Fibroblast of lung (primary cell): ENCODE results near the gene BRINP3. TPM values are rescaled to one million over a fixed set of nuclear protein-coding genes. Genes with fewer than 3 reads are reported as not detected.
A peak's percentile ranks its signal among the peaks of the same experiment; 100 is the strongest.

Source experiments
- DNase-seq, 2 donors: peaks; one replicate each; pipeline versions ENCODE4 v3.0.0 to v3.0.0-alpha.2; 2010; ENCODE audit warnings: low read depth in 2 of 2
- H2AFZ ChIP-seq: 2 replicates; pipeline ENCODE4 v1.5.1; 2012; ENCODE audit warnings: low read length, control low read depth, inconsistent platforms
- H3K27ac ChIP-seq: 2 replicates; pipeline ENCODE4 v1.5.1; 2011; ENCODE audit warnings: low read length, control low read depth; ENCODE audit not compliant: insufficient read depth
- H3K27me3 ChIP-seq: 2 replicates; pipeline ENCODE4 v1.5.1; 2011; ENCODE audit warnings: mild to moderate bottlenecking, low read length; ENCODE audit not compliant: control insufficient read depth, insufficient read depth
- H3K36me3 ChIP-seq: 2 replicates; pipeline ENCODE4 v1.5.1; 2011; ENCODE audit warnings: low read length; ENCODE audit not compliant: control insufficient read depth, insufficient read depth
- H3K4me1 ChIP-seq: 2 replicates; pipeline ENCODE4 v1.5.1; 2011; ENCODE audit warnings: low read length; ENCODE audit not compliant: control insufficient read depth, insufficient read depth; ENCODE audit errors: extremely low read depth
- H3K4me2 ChIP-seq: 2 replicates; pipeline ENCODE4 v1.5.1; 2011; ENCODE audit warnings: low read length, control low read depth; ENCODE audit not compliant: insufficient read depth; ENCODE audit errors: extremely low read depth
- H3K4me3 ChIP-seq, 4 experiments: fragments of 200-600 bp in 1 of 4; sonication (generic) in 1 of 4; replicated peaks in 1 of 4; 2 replicates each; pipeline ENCODE4 v1.5.1; 2011 to 2016; ENCODE audit warnings: low read length in 4 of 4, low read depth in 3 of 4, mild to moderate bottlenecking in 3 of 4, control low read depth in 2 of 4, inconsistent platforms in 1 of 4, mixed read lengths in 1 of 4; ENCODE audit not compliant: insufficient read depth in 1 of 4; ENCODE audit errors: control extremely low read depth in 1 of 4
- H3K79me2 ChIP-seq: 2 replicates; pipeline ENCODE4 v1.5.1; 2012; ENCODE audit warnings: mild to moderate bottlenecking, low read length, inconsistent platforms; ENCODE audit not compliant: control insufficient read depth, insufficient read depth
- H3K9ac ChIP-seq: 2 replicates; pipeline ENCODE4 v1.5.1; 2011; ENCODE audit warnings: mild to moderate bottlenecking, low read length, control low read depth; ENCODE audit not compliant: insufficient read depth
- H3K9me3 ChIP-seq: 2 replicates; pipeline ENCODE4 v1.5.1; 2012; ENCODE audit warnings: low read depth, low read length; ENCODE audit not compliant: control insufficient read depth, insufficient read depth
- H4K20me1 ChIP-seq: 2 replicates; pipeline ENCODE4 v1.5.1; 2011; ENCODE audit warnings: low read length; ENCODE audit not compliant: control insufficient read depth, insufficient read depth; ENCODE audit errors: extremely low read depth
- EZH2 ChIP-seq: IDR thresholded peaks from 2 replicates; pipeline ENCODE4 v1.5.1; 2012; ENCODE audit warnings: low read length, control low read depth, mild to moderate bottlenecking; ENCODE audit errors: missing control alignments
- polyA plus RNA-seq, 2 donors: library from polyadenylated mRNA; depleted of rRNA in 1 of 2; stranded (reverse) in 1 of 2; unstranded in 1 of 2; fragments of >200 nt; gene quantifications; 2 replicates each; pipeline ENCODE4 v1.2.1, GENCODE V29; 2011 to 2012; ENCODE audit warnings: missing spikeins in 1 of 2
- total RNA-seq: library from RNA; depleted of rRNA; stranded (reverse); fragments of >200 nt; gene quantifications from 2 replicates; pipeline ENCODE4 v1.2.1, GENCODE V29; 2014
- TF ChIP-seq, protein P1 (sequence below), 2 donors: IDR thresholded peaks in 1 of 2; conservative IDR thresholded peaks in 1 of 2; 1 replicate in 1 of 2; 2 replicates in 1 of 2; pipeline ENCODE4 v1.5.1; 2011 to 2012; ENCODE audit warnings: low read length in 2 of 2, control low read depth in 1 of 2, inconsistent platforms in 1 of 2, low read depth in 1 of 2, mild to moderate bottlenecking in 1 of 2

BRINP3 gene
- total and polyA plus RNA-seq, 2 donors (not counting 1 experiment from before 2014, with no cell fraction given), result 0.26 to 18.8 TPM

DNA sequence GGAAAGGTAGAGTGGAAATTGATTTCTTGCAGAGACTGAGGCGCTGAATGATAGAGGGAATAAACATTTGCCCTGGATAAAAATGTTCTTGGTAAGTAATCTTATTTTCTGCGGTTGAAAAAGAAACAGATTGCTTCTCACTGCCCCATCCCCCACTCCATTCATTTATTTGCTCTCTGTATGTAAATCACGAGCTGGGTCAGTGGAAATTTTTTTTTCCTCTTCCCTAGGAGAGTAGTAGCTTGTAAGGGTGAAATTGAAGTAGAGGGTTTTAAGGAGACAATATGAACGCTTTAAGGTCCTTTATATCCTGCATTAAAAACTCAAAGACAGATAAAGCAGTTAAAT, 1.4 kb upstream of the BRINP3 start:
- no peak overlapping the region for H3K9ac ChIP-seq
- no peaks in the 10 kb centered on the region for H3K36me3 ChIP-seq
- H3K4me1 ChIP-seq, result no peaks in the 10 kb centered on the region
- H3K4me2 ChIP-seq, result peak overlapping the region; percentile 69
- H3K4me3 ChIP-seq, result peak overlapping the region; percentile 11 to 88 (median 54)
- no peaks in the 10 kb centered on the region for H4K20me1 ChIP-seq
- H2AFZ ChIP-seq, result no peak overlapping the region
- TF ChIP-seq, protein P1, sequence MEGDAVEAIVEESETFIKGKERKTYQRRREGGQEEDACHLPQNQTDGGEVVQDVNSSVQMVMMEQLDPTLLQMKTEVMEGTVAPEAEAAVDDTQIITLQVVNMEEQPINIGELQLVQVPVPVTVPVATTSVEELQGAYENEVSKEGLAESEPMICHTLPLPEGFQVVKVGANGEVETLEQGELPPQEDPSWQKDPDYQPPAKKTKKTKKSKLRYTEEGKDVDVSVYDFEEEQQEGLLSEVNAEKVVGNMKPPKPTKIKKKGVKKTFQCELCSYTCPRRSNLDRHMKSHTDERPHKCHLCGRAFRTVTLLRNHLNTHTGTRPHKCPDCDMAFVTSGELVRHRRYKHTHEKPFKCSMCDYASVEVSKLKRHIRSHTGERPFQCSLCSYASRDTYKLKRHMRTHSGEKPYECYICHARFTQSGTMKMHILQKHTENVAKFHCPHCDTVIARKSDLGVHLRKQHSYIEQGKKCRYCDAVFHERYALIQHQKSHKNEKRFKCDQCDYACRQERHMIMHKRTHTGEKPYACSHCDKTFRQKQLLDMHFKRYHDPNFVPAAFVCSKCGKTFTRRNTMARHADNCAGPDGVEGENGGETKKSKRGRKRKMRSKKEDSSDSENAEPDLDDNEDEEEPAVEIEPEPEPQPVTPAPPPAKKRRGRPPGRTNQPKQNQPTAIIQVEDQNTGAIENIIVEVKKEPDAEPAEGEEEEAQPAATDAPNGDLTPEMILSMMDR (conservative IDR thresholded peaks at IDR 0.05 in 1 of 2, IDR thresholded peaks at IDR 0.05 in 1 of 2; ENCODE audit: low read depth in 1 of 2, low read length in 2 of 2), result no peak
- TF ChIP-seq EZH2, result no peak
- H3K27ac ChIP-seq, result no peak overlapping the region
- DNase-seq, result peak; percentile 20 to 45
- H3K9me3 ChIP-seq, result no peaks in the 10 kb centered on the region
- no peaks in the 10 kb centered on the region for H3K27me3 ChIP-seq
- no peaks in the 10 kb centered on the region for H3K79me2 ChIP-seq

DNA sequence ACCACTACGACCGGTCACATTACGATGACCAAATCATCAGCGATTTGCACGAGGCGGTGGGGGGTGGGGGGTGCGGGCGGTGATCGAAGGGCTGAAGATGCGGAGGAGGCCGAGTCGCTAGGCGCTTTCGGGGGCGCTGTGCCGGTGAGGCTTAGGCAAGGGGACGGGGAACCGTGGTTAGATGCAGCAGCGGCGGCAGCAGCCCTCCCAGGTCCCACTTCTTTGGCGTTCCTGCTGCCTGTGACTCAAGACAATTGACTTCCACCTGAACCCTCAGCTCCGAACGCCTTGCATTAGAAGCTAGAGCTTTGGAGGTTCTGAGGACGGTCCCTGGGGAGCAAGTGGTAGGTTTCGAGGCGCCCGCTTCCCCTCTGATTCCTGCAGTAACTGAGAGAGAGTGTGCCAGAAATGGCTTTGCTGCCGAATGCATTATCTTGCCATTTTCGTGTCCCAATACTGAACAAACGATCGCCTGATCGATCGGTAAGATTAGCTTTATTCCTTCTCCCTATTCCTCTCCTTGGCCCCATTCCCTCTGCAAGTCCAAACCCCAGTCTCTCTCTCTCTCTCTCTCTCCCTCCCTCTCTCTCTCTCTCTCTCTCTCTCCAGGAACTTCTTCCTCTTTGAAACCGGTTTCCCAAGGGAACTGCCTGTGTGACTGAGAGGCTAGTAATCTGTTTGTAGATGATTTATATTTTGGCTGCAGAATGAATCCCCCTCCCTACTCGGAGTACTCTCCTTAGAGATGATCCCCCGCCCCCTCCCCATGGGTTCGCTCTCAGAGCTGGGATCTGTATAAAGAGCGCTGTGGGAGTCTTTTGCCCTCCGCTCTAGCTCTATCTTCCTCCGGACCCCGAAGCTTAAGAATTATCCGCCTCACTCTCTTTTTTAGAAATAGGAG, 735 bp upstream of the BRINP3 start:
- Histone ChIP-seq H2AFZ (peak overlapping the region; percentile 45), H3K36me3 (no peaks in the 10 kb centered on the region), H3K9ac (no peak overlapping the region), H3K4me3 (peak overlapping the region; percentile 11 to 88 (median 54)), H3K9me3 (no peaks in the 10 kb centered on the region), H3K79me2 (no peaks in the 10 kb centered on the region), H3K27ac (no peak overlapping the region), H3K4me2 (peak overlapping the region; percentile 69), H3K27me3 (no peaks in the 10 kb centered on the region), H3K4me1 (no peaks in the 10 kb centered on the region), H4K20me1 (no peaks in the 10 kb centered on the region)
- no peak for TF ChIP-seq EZH2
- TF ChIP-seq, protein P1 (conservative IDR thresholded peaks at IDR 0.05 in 1 of 2, IDR thresholded peaks at IDR 0.05 in 1 of 2; ENCODE audit: low read depth in 1 of 2, low read length in 2 of 2), result no peak
- DNase-seq, result peak; percentile 49 to 62

GRCh38 chr1:190476806-190477205, 858 bp downstream of the BRINP3 start:
- Histone ChIP-seq H4K20me1 (no peaks in the 10 kb centered on the region), H3K27ac (no peak overlapping the region), H3K27me3 (no peaks in the 10 kb centered on the region), H3K79me2 (no peaks in the 10 kb centered on the region), H3K9me3 (no peaks in the 10 kb centered on the region), H3K4me2 (no peak overlapping the region), H3K9ac (no peak overlapping the region), H2AFZ (no peak overlapping the region), H3K4me1 (no peaks in the 10 kb centered on the region), H3K36me3 (no peaks in the 10 kb centered on the region), H3K4me3 (peak overlapping the region in 1 of 4 experiments; percentile 57)
- DNase-seq, result no peak
- TF ChIP-seq, protein P1 (conservative IDR thresholded peaks at IDR 0.05 in 1 of 2, IDR thresholded peaks at IDR 0.05 in 1 of 2; ENCODE audit: low read depth in 1 of 2, low read length in 2 of 2), result no peak
- no peak for TF ChIP-seq EZH2
